AG09309 (cell line): ENCODE results near the gene IP6K1.

ENCODE experiments used
- DNase-seq: peaks from one replicate; pipeline ENCODE4 v3.0.0-alpha.2; 2010; ENCODE audit warnings: low read depth
- H3K4me3 ChIP-seq: 2 replicates; pipeline ENCODE4 v1.5.1; 2011; ENCODE audit warnings: mild to moderate bottlenecking, low read depth, low read length, moderate library complexity; ENCODE audit not compliant: control insufficient read depth
- CTCF ChIP-seq: IDR thresholded peaks from 2 replicates; pipeline ENCODE4 v1.5.1; 2011; ENCODE audit warnings: mild to moderate bottlenecking, low read depth, low read length, inconsistent platforms; ENCODE audit not compliant: insufficient read depth, control insufficient read depth; ENCODE audit errors: missing control alignments

Gene IP6K1

GRCh38 chr3:49707113-49707480 lies 79.2 kb downstream of the IP6K1 start:
- no peak overlapping the region for H3K4me3 ChIP-seq
- TF ChIP-seq CTCF, result no peak
- no peak for DNase-seq

- DNase-seq, result no peak
- TF ChIP-seq CTCF, result no peak
- H3K4me3 ChIP-seq, result no peak overlapping the region
Measured at GRCh38 chr3:49706456-49707112, 79.8 kb downstream of the IP6K1 start.

- no peak for TF ChIP-seq CTCF
- DNase-seq, result no peak
- H3K4me3 ChIP-seq, result no peak overlapping the region
Measured at GRCh38 chr3:49705390-49705960, 80.9 kb downstream of the IP6K1 start.

- TF ChIP-seq CTCF, result no peak
- no peak overlapping the region for H3K4me3 ChIP-seq
- no peak for DNase-seq
Measured at GRCh38 chr3:49704629-49705028, 81.7 kb downstream of the IP6K1 start.

GRCh38 chr3:49703956-49704355 lies 82.4 kb downstream of the IP6K1 start:
- DNase-seq, result no peak
- no peak for TF ChIP-seq CTCF
- no peak overlapping the region for H3K4me3 ChIP-seq

GRCh38 chr3:49703443-49703927 lies 82.9 kb downstream of the IP6K1 start:
- TF ChIP-seq CTCF, result peak; percentile 90
- H3K4me3 ChIP-seq, result no peak overlapping the region
- no peak for DNase-seq
